SK-MEL-5 (cell line): ENCODE results near the gene LHX5. TPM values are rescaled to one million over a fixed set of nuclear protein-coding genes. Genes with fewer than 3 reads are reported as not detected.

Experiments used
- DNase-seq: peaks from one replicate; pipeline ENCODE4 v3.0.0-alpha.2; 2016; ENCODE audit warnings: low read depth, low spot score
- in situ Hi-C: cut with HindIII; loops from 2 replicates; pipeline ENCODE4 v1.10.0; 2016; ENCODE audit warnings: low sequenced_read_pairs, high pct_unique_total_duplicates, low pct_unique_long_range_greater_than_20kb
- total RNA-seq: library from RNA; depleted of rRNA; stranded (reverse); fragments of >200 nt; shearing (Covaris generic); gene quantifications from 2 replicates; pipeline ENCODE4 v1.2.3, GENCODE V29; 2014

LHX5 gene
- total RNA-seq, 1 experiment from 2014 or later, result 0.03 TPM

- in situ Hi-C loops, result no loop called here
- no peak for DNase-seq
These were observed 8.8 kb upstream of the LHX5 start for GRCh38 chr12:113480336-113480971.

- in situ Hi-C loops, result no loop called here
- DNase-seq, result no peak
These were observed 8.1 kb upstream of the LHX5 start for GRCh38 chr12:113479590-113480335.

- in situ Hi-C loops, result no loop called here
- DNase-seq, result no peak
These were observed 7.5 kb upstream of the LHX5 start for GRCh38 chr12:113479216-113479589.

- in situ Hi-C loops, result no loop called here
- no peak for DNase-seq
These were observed 6.8 kb upstream of the LHX5 start for GRCh38 chr12:113478351-113479011.

- DNase-seq, result no peak
- in situ Hi-C loops, result no loop called here
These were observed 6.2 kb upstream of the LHX5 start for GRCh38 chr12:113477842-113478215.

GRCh38 chr12:113477171-113477841 lies 5.6 kb upstream of the LHX5 start:
- no peak for DNase-seq
- in situ Hi-C loops, result no loop called here

- in situ Hi-C loops, result no loop called here
- no peak for DNase-seq
These were observed 4.7 kb upstream of the LHX5 start for GRCh38 chr12:113476176-113476986.

GRCh38 chr12:113475451-113476175 lies 3.9 kb upstream of the LHX5 start:
- in situ Hi-C loops, result no loop called here
- DNase-seq, result no peak

- in situ Hi-C loops, result no loop called here
- no peak for DNase-seq
These were observed 3.2 kb upstream of the LHX5 start for GRCh38 chr12:113474635-113475436.

- no peak for DNase-seq
- in situ Hi-C loops, result no loop called here
These were observed 2.3 kb upstream of the LHX5 start for GRCh38 chr12:113473942-113474341.

- in situ Hi-C loops, result no loop called here
- DNase-seq, result no peak
These were observed 1.7 kb upstream of the LHX5 start for GRCh38 chr12:113473400-113473799.

- no peak for DNase-seq
- in situ Hi-C loops, result no loop called here
These were observed 785 bp upstream of the LHX5 start for GRCh38 chr12:113472191-113473121.

GRCh38 chr12:113470871-113471618 lies 626 bp downstream of the LHX5 start:
- DNase-seq, result no peak
- in situ Hi-C loops, result no loop called here

GRCh38 chr12:113469949-113470743 lies 1.5 kb downstream of the LHX5 start:
- in situ Hi-C loops, result no loop called here
- DNase-seq, result no peak
